DOHH2 (cell line): ENCODE data around the gene ABR.

Experiments used
- H3F3A ChIP-seq: fragments of 200-600 bp; sonication (generic), shearing (Covaris generic); 2 replicates; pipeline ENCODE4 v1.6.0; 2016; ENCODE audit warnings: antibody characterized with exemption, mild to moderate bottlenecking; ENCODE audit not compliant: control insufficient read depth, insufficient read depth
- H3K27ac ChIP-seq: fragments of 200-600 bp; sonication (generic); 2 replicates; pipeline ENCODE4 v1.5.1; 2014; ENCODE audit warnings: low read depth, mild to moderate bottlenecking, low read length, moderate library complexity
- H3K27me3 ChIP-seq: fragments of 200-600 bp; sonication (generic); 2 replicates; pipeline ENCODE4 v1.6.1; 2014; ENCODE audit warnings: mild to moderate bottlenecking, low read length, mixed read lengths; ENCODE audit not compliant: control insufficient read depth
- H3K36me3 ChIP-seq: fragments of 200-600 bp; sonication (generic); 2 replicates; pipeline ENCODE4 v1.6.1; 2014; ENCODE audit warnings: mild to moderate bottlenecking, low read length, moderate library complexity, mixed read lengths; ENCODE audit not compliant: control insufficient read depth
- H3K4me1 ChIP-seq: fragments of 200-600 bp; sonication (generic); 2 replicates; pipeline ENCODE4 v1.6.1; 2014; ENCODE audit warnings: mild to moderate bottlenecking, low read length, mixed read lengths; ENCODE audit not compliant: control insufficient read depth
- H3K4me2 ChIP-seq: fragments of 200-600 bp; sonication (generic); 2 replicates; pipeline ENCODE4 v1.6.0; 2014; ENCODE audit warnings: mild to moderate bottlenecking, low read length, moderate library complexity
- H3K4me3 ChIP-seq: fragments of 200-600 bp; sonication (generic); 2 replicates; pipeline ENCODE4 v1.5.1; 2014; ENCODE audit warnings: mild to moderate bottlenecking, low read length, mixed read lengths
- H3K79me2 ChIP-seq: fragments of 200-600 bp; sonication (generic); 2 replicates; pipeline ENCODE4 v1.6.1; 2014; ENCODE audit warnings: mild to moderate bottlenecking, low read length, mixed read lengths; ENCODE audit not compliant: control insufficient read depth
- H3K9me2 ChIP-seq: fragments of 200-600 bp; sonication (generic); replicated peaks from 2 replicates; pipeline ENCODE4 v1.6.1; 2014; ENCODE audit warnings: mild to moderate bottlenecking, low read length, mixed read lengths; ENCODE audit not compliant: control insufficient read depth
- H3K9me3 ChIP-seq: fragments of 200-600 bp; sonication (generic); 2 replicates; pipeline ENCODE4 v1.6.1; 2014; ENCODE audit warnings: antibody characterized with exemption, low read length, mixed read lengths; ENCODE audit not compliant: control insufficient read depth, insufficient read depth
- H4K20me1 ChIP-seq: fragments of 200-600 bp; sonication (generic); 2 replicates; pipeline ENCODE4 v1.6.0; 2014; ENCODE audit warnings: low read depth, mild to moderate bottlenecking, antibody characterized with exemption, low read length, moderate library complexity; ENCODE audit not compliant: control insufficient read depth, insufficient read depth
- CTCF ChIP-seq: fragments of 200-600 bp; sonication (generic); IDR thresholded peaks from one replicate; pipeline ENCODE4 v1.5.1; 2014; ENCODE audit warnings: antibody characterized with exemption, mild to moderate bottlenecking, low read depth, low read length; ENCODE audit not compliant: poor library complexity, severe bottlenecking
- EZH2phosphoT487 ChIP-seq: fragments of 200-600 bp; sonication (generic); IDR thresholded peaks from 2 replicates; pipeline ENCODE4 v1.6.1; 2017; ENCODE audit warnings: borderline replicate concordance, mild to moderate bottlenecking, antibody characterized with exemption, low read length, moderate library complexity, mixed read lengths

Gene ABR

GRCh38 chr17:1186214-1186820 lies 6.5 kb upstream of the ABR start:
- Histone ChIP-seq H3K4me2 (peak overlapping the region; percentile 60), H3K27me3 (no peaks in the 10 kb centered on the region), H3K4me1 (peaks cover 94% of the 10 kb centered on the region)

GRCh38 chr17:1183171-1183873 lies 3.5 kb upstream of the ABR start:
- peak overlapping the region; percentile 82 for H3K4me3 ChIP-seq
- H3K4me1 ChIP-seq = peaks cover 88% of the 10 kb centered on the region

More at GRCh38 chr17:1186214-1186820, 6.5 kb upstream of the ABR start:
- peaks cover 83% of the 10 kb centered on the region for H3K79me2 ChIP-seq
- H4K20me1 ChIP-seq = 0 out of 2 replicates have a peak, but pooled peaks cover 10% of the 10 kb centered on the region
- peaks cover 45% of the 10 kb centered on the region for H3F3A ChIP-seq
- no peaks in the 10 kb centered on the region for H3K9me3 ChIP-seq
- H3K9me2 ChIP-seq = no peaks in the 10 kb centered on the region
- TF ChIP-seq EZH2phosphoT487 = no peak
- no peak for TF ChIP-seq CTCF
- peak overlapping the region; percentile 34 for H3K4me3 ChIP-seq
- peak overlapping the region; percentile 44 for H3K27ac ChIP-seq
- H3K36me3 ChIP-seq = peaks cover 23% of the 10 kb centered on the region

GRCh38 chr17:1182811-1183170 lies 3.0 kb upstream of the ABR start:
- H3K27me3 ChIP-seq = no peaks in the 10 kb centered on the region
- peaks cover 42% of the 10 kb centered on the region for H3K36me3 ChIP-seq
- H3K4me1 ChIP-seq = peaks cover 84% of the 10 kb centered on the region
- H3F3A ChIP-seq = peaks cover 35% of the 10 kb centered on the region
- TF ChIP-seq EZH2phosphoT487 (no peak), CTCF (no peak)
- H3K4me2 ChIP-seq = peak overlapping the region; percentile 99
- H4K20me1 ChIP-seq = peaks cover 21% of the 10 kb centered on the region
- peaks cover 80% of the 10 kb centered on the region for H3K79me2 ChIP-seq
- H3K9me2 ChIP-seq = no peaks in the 10 kb centered on the region
- peak overlapping the region; percentile 82 for H3K4me3 ChIP-seq
- H3K27ac ChIP-seq = peak overlapping the region; percentile 96
- H3K9me3 ChIP-seq = no peaks in the 10 kb centered on the region

More at GRCh38 chr17:1183171-1183873, 3.5 kb upstream of the ABR start:
- Histone ChIP-seq H3F3A (peaks cover 35% of the 10 kb centered on the region), H3K79me2 (peaks cover 80% of the 10 kb centered on the region), H3K4me2 (peak overlapping the region; percentile 99), H3K27me3 (no peaks in the 10 kb centered on the region), H4K20me1 (peaks cover 18% of the 10 kb centered on the region), H3K9me3 (no peaks in the 10 kb centered on the region), H3K36me3 (peaks cover 37% of the 10 kb centered on the region), H3K27ac (peak overlapping the region; percentile 96), H3K9me2 (no peaks in the 10 kb centered on the region)
- TF ChIP-seq EZH2phosphoT487 = no peak
- no peak for TF ChIP-seq CTCF
